CD4-positive, alpha-beta T cell treated with Interleukin-4 for 1 hour (primary cell): ENCODE data around the gene PDE4D.
A peak's percentile ranks its signal among the peaks of the same experiment; 100 is the strongest.
"Not testable (repeated sequence)": the region's sequence is repeated elsewhere in the genome, so short reads cannot be mapped to it uniquely, and the experiment has no call there.

Experiments
- DNase-seq, 2 donors: peaks; one replicate each; pipeline ENCODE4 v3.0.0-alpha.2; 2020 to 2022

The PDE4D gene

GRCh38 chr5:59575648-59576445, 317.7 kb downstream of the PDE4D start:
- no peak for DNase-seq

DNA sequence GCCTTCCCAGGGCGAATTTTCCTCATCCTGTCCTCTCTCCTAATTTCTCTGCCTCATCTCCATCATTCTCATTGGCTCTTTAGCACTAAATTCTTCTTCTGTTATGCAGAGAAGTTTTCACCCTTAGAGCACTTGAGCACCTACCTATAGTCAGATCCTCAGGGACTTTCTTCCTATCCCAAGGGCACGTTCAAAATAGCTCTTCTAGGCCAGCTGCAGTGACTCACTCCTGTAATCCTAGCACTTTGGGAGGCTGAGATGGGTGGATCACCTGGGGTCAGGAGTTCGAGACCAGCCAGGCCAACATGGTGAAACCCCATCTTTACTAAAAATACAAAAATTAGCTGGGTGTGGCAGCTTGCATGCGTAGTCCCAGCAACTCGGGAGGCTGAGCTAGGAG, 320.0 kb downstream of the PDE4D start:
- not testable (repeated sequence) for DNase-seq

DNA sequence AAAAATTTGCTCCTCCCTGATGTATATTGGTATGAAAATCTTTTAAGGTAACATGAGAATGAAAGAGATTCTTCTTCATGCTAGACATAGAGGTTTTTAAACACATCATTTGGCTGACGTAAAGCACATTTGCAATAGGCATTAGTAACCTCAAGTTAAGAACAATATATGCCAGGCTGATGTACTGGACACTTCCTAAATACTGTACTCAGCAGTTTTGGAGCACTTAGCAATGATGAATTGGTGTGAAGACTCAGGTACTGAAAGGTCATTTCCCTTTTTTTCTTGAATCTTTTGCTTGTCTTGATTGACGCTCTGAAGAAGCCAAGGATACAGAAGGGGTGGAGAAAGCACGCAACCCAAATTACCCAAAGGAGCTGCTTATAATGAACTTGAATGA, 322.5 kb downstream of the PDE4D start:
- no peak for DNase-seq

GRCh38 chr5:59569608-59570334, 323.8 kb downstream of the PDE4D start:
- DNase-seq: no peak

DNA sequence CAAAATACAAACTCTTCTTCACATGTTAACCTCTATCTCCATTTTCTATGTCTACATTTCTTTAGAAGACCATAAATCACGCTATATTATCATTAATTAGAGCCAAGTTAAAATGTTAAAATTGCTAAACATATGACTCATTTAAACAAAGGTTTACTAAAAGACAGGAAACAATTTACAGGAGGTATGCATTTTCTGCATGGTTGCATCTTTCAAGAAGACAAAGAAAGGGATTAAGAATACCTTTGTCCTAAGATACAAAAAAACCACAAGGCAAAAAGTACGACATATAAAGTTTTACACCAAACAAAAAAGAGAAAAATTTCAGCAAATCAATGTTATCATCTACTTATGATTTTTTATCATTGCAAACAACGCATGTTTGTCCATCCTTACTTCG, 324.4 kb downstream of the PDE4D start:
- DNase-seq: no peak

GRCh38 chr5:59568161-59568560, 325.4 kb downstream of the PDE4D start:
- no peak for DNase-seq

- no peak for DNase-seq
These were observed 328.0 kb downstream of the PDE4D start for GRCh38 chr5:59565551-59565950.

DNA sequence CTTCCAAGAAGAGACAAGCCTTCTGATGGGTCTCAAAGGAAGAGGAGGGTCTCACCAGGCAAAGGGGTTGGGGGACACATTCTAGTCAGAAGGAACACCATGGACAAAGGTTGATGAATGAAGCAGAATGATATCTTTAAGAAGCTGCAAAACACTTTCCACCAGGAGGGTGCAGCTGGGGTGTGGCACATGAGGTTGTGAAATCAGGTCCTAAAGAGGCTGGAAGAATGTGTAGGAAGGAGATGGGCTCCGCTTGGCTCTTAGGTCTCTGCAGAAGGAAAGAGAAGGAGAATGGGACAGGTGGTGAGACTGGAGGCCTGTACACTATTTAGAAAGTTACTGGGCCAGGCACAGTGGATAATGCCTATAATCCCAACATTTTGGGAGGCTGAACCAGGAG, 328.6 kb downstream of the PDE4D start:
- DNase-seq: no peak

DNA sequence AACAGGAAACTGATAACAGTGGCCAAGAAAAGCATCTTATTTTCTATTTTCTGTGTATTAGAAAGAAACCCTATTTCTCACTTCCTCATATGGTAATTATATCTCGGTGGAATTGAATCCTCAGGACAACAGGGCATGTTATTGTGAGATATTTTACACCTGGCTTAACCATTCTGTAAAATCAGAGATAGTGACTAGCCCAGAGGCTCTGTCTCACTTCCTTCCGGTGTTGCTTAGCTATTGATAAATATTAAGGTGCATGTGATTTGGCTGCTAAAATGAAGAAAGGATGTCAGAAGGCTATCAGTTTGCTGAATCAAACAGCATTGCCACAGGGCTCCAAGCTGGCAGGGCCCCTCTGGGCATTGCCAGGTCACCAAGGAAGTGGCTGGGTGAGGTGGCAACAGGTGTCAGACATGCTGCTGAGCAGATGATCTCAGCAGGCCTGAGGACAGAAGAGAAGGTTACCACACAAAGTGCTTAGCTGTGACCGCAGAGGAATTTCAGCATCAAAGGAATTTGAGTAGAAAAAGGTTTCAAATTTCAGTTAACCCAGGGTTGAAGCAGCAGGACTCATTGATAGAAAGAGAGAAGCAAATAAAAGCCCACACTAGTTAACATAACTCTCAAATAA, 330.7 kb downstream of the PDE4D start:
- DNase-seq: peak; percentile 21 to 82

DNA sequence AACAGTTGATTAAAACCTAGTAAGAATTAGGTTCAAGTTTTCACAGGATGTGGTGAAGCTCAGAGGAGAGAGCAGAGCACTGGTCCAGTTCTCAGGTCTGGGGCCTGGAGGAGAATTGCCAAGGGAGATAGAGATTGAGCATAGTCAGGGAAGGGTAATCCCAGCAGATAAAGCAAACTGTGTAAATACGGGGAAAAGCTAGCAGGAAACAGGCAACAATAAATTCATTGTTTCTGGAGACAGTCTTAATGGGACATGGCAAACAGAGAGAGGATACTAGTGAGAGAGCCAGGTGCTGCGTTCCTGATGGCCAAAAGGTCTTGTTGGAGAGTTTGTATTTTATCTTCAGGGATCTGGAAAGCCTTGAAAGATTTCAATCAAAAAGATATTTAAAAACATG, 333.0 kb downstream of the PDE4D start:
- DNase-seq: no peak

DNA sequence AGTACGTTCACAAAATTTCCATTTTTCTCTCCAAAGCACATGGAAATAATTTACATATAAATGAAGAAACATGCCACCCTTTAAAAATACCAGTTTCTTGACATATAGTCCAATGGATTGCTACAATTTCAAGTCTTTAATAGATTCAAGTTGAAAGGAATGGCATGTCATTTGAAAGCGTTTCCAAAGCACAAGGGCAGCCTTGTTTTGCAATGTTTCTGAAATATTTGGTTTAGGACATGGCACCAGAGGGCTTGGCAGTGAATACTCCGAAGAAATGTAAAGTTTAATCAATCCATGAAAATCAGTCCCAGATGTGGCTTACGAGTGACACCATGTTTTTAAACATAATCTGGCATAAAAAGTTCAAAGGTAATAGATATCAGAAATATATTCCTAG, 333.7 kb downstream of the PDE4D start:
- no peak for DNase-seq

- no peak for DNase-seq
These were observed 334.2 kb downstream of the PDE4D start for GRCh38 chr5:59559323-59559722.

GRCh38 chr5:59558501-59558900, 335.0 kb downstream of the PDE4D start:
- DNase-seq: no peak

DNA sequence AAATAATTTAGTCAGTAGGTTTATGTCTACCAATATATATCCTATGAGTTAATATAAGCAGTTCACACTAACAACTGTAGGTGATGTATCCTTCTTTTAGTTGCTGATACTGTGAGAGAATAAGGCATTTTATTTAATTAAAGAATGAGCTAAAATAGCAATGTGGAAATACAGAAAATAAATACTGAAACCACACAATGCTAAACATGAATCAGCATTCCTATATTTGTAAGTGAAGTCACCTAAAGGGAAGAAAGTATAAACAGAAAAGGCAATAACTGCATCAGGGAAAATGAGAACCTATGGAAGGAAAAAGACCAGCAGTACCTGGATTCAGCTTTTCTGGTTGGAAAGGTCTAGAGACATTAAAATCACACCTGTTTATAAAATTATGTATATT, 336.0 kb downstream of the PDE4D start:
- no peak for DNase-seq

- no peak for DNase-seq
These were observed 337.9 kb downstream of the PDE4D start for GRCh38 chr5:59555596-59555995.

GRCh38 chr5:59554501-59554900, 339.0 kb downstream of the PDE4D start:
- no peak for DNase-seq

GRCh38 chr5:59553992-59554391, 339.5 kb downstream of the PDE4D start:
- DNase-seq: no peak

DNA sequence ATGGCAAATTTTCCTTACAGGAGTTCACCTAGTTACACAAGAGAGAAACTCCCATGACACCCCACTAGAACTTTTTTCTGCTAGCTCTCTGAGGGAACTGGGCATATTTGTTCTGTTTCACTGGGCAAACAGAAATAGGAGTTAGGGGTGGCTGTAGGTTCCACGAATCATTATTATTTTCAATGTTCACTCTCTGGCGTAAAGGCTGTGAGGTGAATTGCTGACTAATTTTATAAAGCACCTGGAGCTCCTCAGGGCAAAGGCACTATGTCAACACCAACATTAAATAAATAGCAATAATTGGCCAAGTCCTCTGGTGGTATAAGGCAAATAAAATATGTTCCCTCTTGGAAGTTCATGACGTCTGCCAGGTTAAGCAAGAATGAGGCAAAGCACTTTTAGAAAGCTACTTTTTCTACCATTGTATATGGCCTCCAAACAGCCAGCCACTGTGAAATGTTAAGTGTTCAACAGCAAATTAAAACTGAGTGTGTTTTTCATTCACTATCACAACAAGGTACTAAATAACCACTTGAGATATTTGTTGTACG, 344.6 kb downstream of the PDE4D start:
- DNase-seq: no peak

GRCh38 chr5:59547731-59548130, 345.8 kb downstream of the PDE4D start:
- DNase-seq: no peak

DNA sequence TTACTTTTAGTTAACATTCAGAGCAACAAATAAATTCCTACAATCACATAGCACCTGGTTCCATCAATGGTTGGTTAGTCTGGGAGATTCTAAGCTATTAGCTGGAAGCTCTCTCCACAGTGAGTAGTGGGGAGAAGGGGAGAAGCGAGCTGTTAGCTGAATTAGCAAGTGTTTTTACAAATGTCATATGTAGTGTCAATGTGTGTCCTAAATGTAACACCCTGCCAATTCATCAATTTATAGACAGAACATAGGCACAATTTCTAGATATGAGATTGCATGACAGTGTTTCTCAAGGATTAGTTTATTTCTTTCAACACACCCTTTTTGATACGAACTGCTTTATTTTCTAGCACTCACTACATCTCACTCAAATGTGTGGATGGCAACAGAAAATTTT, 349.0 kb downstream of the PDE4D start:
- DNase-seq: no peak

- DNase-seq: no peak
These were observed 349.6 kb downstream of the PDE4D start for GRCh38 chr5:59543821-59544442.

GRCh38 chr5:59542851-59543820, 350.4 kb downstream of the PDE4D start:
- no peak for DNase-seq
